Left ventricle myocardium inferior (tissue), 1 donor: ENCODE data around the gene C10orf105. TPM values are rescaled to one million over a fixed set of nuclear protein-coding genes. Genes with fewer than 3 reads are reported as not detected.

Experiments used
- DNase-seq: peaks from one replicate; pipeline ENCODE4 v3.0.0-alpha.2; 2020
- H3K27ac ChIP-seq: fragments of 200-600 bp; replicated peaks from 2 replicates; pipeline ENCODE4 v1.8.0; 2021
- H3K27me3 ChIP-seq: fragments of 200-600 bp; 2 replicates; pipeline ENCODE4 v1.8.0; 2021; ENCODE audit warnings: low read depth
- H3K36me3 ChIP-seq: fragments of 200-600 bp; 2 replicates; pipeline ENCODE4 v1.8.0; 2021
- H3K4me1 ChIP-seq: fragments of 200-600 bp; 2 replicates; pipeline ENCODE4 v1.8.0; 2021
- H3K4me3 ChIP-seq: fragments of 200-600 bp; 2 replicates; pipeline ENCODE4 v1.8.0; 2021; ENCODE audit warnings: mild to moderate bottlenecking, moderate library complexity
- H3K9me3 ChIP-seq: fragments of 200-600 bp; replicated peaks from 2 replicates; pipeline ENCODE4 v1.8.0; 2021
- CTCF ChIP-seq: fragments of 200-600 bp; IDR thresholded peaks from 2 replicates; pipeline ENCODE4 v1.8.0; 2021; ENCODE audit warnings: antibody characterized with exemption, mild to moderate bottlenecking, borderline replicate concordance
- intact Hi-C: fragments of 100-400 bp; cut with micrococcal nuclease; formaldehyde crosslinking; loops from one replicate; pipeline ENCODE4 v1.11.0; 2022
- total RNA-seq: library from RNA; stranded (reverse); fragmentation: NEBNext Ultra II Directional; extraction: Animal tissue kit (Norgen Biotek cat#: 25700); gene quantifications from one replicate; pipeline ENCODE4 v1.2.1, GENCODE V29; 2021
- donor health status: DM: no; HTN: yes; CAD: no; lungs with severe emphysema.

C10orf105 gene
- total RNA-seq, 1 donor from 2014 or later = 0.05 TPM

DNA sequence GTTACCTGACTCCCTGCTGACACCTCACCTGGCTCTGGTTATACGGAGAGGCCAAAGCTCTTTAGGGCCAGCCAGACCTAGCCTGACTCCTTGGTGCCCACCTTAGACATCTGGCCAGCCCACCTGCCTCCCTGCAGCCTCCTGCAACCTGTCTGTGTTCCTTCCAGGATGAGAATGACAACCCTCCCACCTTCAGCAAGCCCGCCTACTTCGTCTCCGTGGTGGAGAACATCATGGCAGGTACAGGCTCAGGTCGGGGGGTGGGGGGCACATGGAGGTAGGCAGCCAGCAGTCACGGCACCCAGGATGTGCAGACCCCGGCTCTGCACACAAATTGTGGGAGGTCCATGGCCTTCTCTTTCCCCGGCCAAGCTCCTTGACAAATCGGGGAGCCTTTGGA, 32.1 kb downstream of the C10orf105 start:
- H3K27ac ChIP-seq = no peak overlapping the region
- H3K36me3 ChIP-seq = no peaks in the 10 kb centered on the region
- no peak for DNase-seq
- peaks cover 52% of the 10 kb centered on the region for H3K4me1 ChIP-seq
- intact Hi-C loops = no loop called here
- no peak overlapping the region for H3K4me3 ChIP-seq
- H3K27me3 ChIP-seq = no peaks in the 10 kb centered on the region
- peaks cover 8% of the 10 kb centered on the region for H3K9me3 ChIP-seq
- TF ChIP-seq CTCF = no peak

GRCh38 chr10:71687077-71687476, 32.5 kb downstream of the C10orf105 start:
- no peak for TF ChIP-seq CTCF
- H3K27me3 ChIP-seq = no peaks in the 10 kb centered on the region
- H3K4me1 ChIP-seq = peaks cover 52% of the 10 kb centered on the region
- no peak for DNase-seq
- H3K36me3 ChIP-seq = no peaks in the 10 kb centered on the region
- H3K4me3 ChIP-seq = no peak overlapping the region
- peak overlapping the region; percentile 16 for H3K27ac ChIP-seq
- intact Hi-C loops = no loop called here
- peaks cover 8% of the 10 kb centered on the region for H3K9me3 ChIP-seq

DNA sequence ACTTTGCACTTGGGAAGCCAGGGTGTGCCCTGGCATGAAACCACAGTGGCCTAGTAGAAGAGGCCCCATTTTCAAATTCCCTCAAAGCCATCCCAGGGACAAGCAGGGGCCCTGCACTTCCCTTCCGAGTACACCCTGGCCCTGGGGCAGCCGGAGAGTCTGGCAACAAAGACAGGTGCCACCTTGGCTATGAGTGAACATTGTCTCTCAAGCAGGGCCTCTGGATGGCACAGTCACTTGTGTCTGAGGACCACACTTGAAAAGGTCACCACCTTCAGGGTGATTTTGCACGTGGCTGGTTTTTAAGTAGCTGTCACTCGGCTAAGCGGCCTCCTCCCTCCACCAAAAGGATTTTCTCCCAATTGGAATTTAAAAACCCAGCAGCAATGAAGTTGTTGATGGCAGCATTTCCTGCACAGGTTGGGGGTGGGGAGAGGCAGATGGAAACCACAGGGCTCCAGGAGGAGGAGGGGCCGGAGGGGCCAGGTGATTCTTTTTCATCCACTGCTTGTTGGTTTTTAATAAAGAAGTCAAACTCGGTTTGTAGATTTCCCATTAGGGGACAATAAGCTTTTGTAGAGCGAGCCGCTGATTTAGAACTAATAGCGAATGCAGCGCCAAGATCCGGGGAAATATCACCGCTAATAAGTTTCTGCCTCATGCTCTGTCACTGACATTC, 33.9 kb downstream of the C10orf105 start:
- TF ChIP-seq CTCF = no peak

DNA sequence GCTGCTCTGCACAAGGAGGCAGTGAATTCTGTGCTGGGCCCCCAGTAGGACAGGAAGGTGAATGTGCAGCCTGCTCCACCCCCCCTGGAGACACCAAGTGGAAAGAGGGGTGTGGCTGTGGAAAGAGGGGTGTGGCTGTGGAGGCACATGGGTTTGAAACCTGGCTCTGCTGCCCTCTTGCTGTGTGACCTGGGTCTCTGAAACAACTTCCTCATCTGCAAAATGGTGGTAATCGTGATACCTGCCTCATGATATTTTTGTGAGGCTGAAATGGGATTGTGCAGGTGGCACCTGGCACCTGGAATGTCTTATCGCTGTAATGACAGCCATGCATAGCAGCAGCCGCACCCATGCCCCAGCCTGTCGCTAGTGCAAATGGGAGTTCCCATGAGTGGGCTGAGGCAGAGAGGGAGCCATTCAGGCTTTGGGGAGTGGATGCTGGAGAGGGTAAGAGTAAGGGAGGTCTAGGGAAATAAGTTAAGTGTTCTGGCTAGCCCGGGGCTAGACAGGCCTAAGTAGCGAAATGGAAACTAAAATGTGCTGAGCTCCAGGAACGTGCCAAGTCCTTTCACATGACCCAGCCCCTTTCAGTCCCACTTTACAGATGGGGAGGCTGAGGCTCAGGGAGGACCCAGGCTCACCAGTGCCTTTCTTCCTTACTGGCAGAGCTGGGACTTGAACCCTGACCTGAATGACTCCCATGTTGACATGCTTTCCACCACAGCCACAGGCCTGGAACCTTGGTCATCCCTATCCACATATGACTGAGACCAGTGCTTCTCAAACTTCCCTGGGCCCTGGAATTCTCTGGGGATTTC, 35.0 kb downstream of the C10orf105 start:
- H3K27ac ChIP-seq = peak overlapping the region; percentile 64
- no peak for TF ChIP-seq CTCF
- peaks cover 62% of the 10 kb centered on the region for H3K4me1 ChIP-seq
- no peak for DNase-seq
- intact Hi-C loops = no loop called here
- H3K4me3 ChIP-seq = no peak overlapping the region
- no peaks in the 10 kb centered on the region for H3K27me3 ChIP-seq
- no peaks in the 10 kb centered on the region for H3K9me3 ChIP-seq
- H3K36me3 ChIP-seq = no peaks in the 10 kb centered on the region

More for the DNA sequence above, 33.9 kb downstream of the C10orf105 start:
- Histone ChIP-seq H3K4me1 (peaks cover 52% of the 10 kb centered on the region), H3K27ac (no peak overlapping the region), H3K9me3 (no peaks in the 10 kb centered on the region), H3K36me3 (no peaks in the 10 kb centered on the region), H3K4me3 (no peak overlapping the region), H3K27me3 (no peaks in the 10 kb centered on the region)
- no peak for DNase-seq
- intact Hi-C loops = no loop called here

GRCh38 chr10:71683301-71683700, 36.3 kb downstream of the C10orf105 start:
- peak overlapping the region; percentile 64 for H3K27ac ChIP-seq
- intact Hi-C loops = no loop called here

More at GRCh38 chr10:71683301-71683700, 36.3 kb downstream of the C10orf105 start:
- no peak for TF ChIP-seq CTCF
- no peaks in the 10 kb centered on the region for H3K9me3 ChIP-seq
- peaks cover 2% of the 10 kb centered on the region for H3K27me3 ChIP-seq
- H3K36me3 ChIP-seq = no peaks in the 10 kb centered on the region
- no peak overlapping the region for H3K4me3 ChIP-seq
- DNase-seq = no peak
- peaks cover 73% of the 10 kb centered on the region for H3K4me1 ChIP-seq
